C4-2B (cell line): ENCODE data around the gene PRKCB.

ENCODE experiments used
- H3K27ac ChIP-seq: fragments of 450-650 bp; 2 replicates; pipeline ENCODE4 v1.5.1; 2017
- CTCF ChIP-seq: fragments of 450-650 bp; conservative IDR thresholded peaks from 2 replicates; pipeline ENCODE4 v1.5.1; 2017; ENCODE audit warnings: mild to moderate bottlenecking
- ZFX ChIP-seq: fragments of 450-650 bp; IDR thresholded peaks from 2 replicates; pipeline ENCODE4 v1.6.1; 2017

PRKCB gene

DNA sequence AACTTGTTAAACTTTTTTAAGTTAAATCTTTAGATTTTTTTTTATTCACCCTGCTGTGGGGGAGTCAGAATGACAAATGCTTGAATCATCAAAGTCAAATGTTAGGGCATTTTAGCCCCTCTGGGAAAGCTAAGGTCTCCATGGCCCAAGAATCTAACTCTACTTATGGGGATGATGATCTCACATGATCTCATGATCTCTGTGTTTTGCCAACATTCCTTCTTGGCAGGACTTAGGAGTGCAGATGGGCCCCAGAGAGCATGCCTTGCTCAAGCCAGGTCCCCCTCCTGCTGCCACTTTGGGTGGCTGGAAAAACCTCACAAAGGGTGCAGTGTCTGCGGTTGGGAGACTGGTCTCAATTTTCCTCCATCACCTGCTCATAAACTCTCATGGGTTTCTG is 108.6 kb downstream of the PRKCB start:
- TF ChIP-seq CTCF (no peak), ZFX (no peak)
- H3K27ac ChIP-seq: no peak overlapping the region

DNA sequence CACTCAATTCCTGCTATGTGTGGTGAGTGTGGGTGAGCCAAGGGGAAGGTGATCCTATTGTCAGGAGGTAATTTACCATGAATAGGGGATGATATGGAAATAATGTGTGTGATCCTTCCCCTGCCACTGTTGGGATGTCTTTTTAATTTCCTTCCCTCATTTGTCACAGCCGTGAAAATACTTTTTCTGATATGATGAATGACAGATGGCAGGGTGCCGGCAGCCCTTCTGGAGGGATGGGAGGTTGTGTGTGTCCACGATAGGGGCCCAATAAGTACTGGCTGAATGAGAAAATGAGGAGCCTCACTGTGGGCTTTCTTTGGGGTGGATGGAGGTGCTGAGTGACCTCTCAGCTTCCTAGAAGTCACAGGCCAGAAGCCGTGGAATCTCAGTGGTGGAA is 109.5 kb downstream of the PRKCB start:
- no peak overlapping the region for H3K27ac ChIP-seq
- TF ChIP-seq ZFX (no peak), CTCF (no peak)

DNA sequence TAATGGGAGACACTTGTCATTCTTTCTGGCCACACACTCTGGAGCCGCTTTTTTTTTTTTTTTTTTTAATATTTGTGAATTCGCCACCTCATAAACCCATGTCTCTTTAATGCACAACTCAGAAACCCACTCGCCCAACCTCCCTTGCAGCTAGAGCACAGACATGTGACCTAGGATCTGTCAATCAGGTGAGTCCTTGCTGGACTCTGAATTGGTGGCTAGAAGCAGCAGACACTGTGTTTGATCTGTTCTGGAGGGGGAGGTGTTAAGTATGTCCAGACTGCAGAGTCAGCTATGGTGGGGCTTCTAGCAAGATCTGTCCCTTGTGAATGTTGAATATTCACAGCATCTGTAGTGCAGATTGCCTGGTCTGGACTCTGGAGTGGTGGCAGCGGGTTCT is 112.1 kb downstream of the PRKCB start:
- TF ChIP-seq CTCF (no peak), ZFX (no peak)
- H3K27ac ChIP-seq: no peak overlapping the region

- no peak overlapping the region for H3K27ac ChIP-seq
- TF ChIP-seq ZFX (no peak), CTCF (no peak)
Observed at GRCh38 chr16:23948949-23949411, 113.2 kb downstream of the PRKCB start.

- no peak overlapping the region for H3K27ac ChIP-seq
- TF ChIP-seq CTCF (no peak), ZFX (no peak)
Observed at GRCh38 chr16:23949630-23950290, 114.0 kb downstream of the PRKCB start.

DNA sequence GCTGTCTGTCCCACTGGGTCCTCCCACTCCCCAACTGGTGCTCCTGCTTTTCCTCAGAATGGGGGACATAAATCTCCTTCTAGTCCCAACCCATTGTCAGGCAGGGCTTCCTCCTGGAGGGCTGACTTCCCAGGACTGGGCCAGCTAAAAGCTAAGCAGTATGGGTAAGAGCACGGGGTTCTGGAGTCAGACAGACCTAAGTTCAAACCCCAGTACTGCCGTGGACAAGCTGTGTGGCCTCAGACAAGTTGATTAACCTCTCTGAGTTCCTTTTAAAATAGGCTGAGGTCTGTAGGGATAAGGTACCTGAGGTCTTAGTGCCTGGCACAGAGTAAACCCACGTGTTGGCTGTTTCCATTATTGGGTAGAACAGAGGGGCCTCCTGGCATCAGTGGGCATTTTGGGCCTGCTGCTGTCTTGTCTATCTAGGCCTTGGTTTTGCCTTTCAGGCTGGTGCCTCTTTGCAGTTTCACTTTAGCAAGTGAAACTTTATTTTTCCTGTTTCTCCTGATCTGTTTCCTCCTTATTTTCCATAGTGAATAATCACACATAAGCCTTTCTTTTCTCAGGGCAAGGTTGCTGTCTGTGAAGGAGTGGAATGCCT is 114.6 kb downstream of the PRKCB start:
- TF ChIP-seq CTCF (no peak), ZFX (no peak)
- H3K27ac ChIP-seq: no peak overlapping the region

GRCh38 chr16:23950898-23951297 is 115.1 kb downstream of the PRKCB start:
- H3K27ac ChIP-seq: no peak overlapping the region
- no peak for TF ChIP-seq ZFX
- TF ChIP-seq CTCF: no peak
